ENCODE results near the gene R3HDM2. TPM values are rescaled to one million over a fixed set of nuclear protein-coding genes. Genes with fewer than 3 reads are reported as not detected.

The R3HDM2 gene
- total and polyA plus RNA-seq, 2 of the 13 experiments (the other 11 are each of a cell fraction or from before 2014, with no cell fraction given), result 11.1 to 23.5 TPM

- TF ChIP-seq JARID2 (CRISPR knock-in tag; IDR thresholded peaks at IDR 0.05; ENCODE audit: insufficient replicate concordance) (no peak), ZNF850 (CRISPR knock-in tag; conservative IDR thresholded peaks at IDR 0.05) (no peak), ZNF230 (CRISPR knock-in tag; IDR thresholded peaks at IDR 0.05) (no peak; the same call in none of the 2 replicates), MEF2D (CRISPR knock-in tag; IDR thresholded peaks at IDR 0.05) (peak; percentile 70; the same call in 1 of the 2 replicates), PHF20 (CRISPR knock-in tag; IDR thresholded peaks at IDR 0.05) (peak; percentile 51; the same call in 1 of the 2 replicates), NPAS2 (CRISPR knock-in tag; IDR thresholded peaks at IDR 0.05; ENCODE audit: borderline replicate concordance) (no peak), ZNF607 (CRISPR knock-in tag; IDR thresholded peaks at IDR 0.05; ENCODE audit: borderline replicate concordance) (peak; percentile 75; the same call in 1 of the 2 replicates), NKX3-1 (CRISPR knock-in tag; IDR thresholded peaks at IDR 0.05) (0 out of 2 replicates have a peak, but pooled peaks have one; percentile 24), NFKBIZ (CRISPR knock-in tag; IDR thresholded peaks at IDR 0.05) (0 out of 2 replicates have a peak, but pooled peaks have one; percentile 39), STAG1 (CRISPR knock-in tag; IDR thresholded peaks at IDR 0.05) (no peak), ZSCAN20 (CRISPR knock-in tag; IDR thresholded peaks at IDR 0.05; ENCODE audit: borderline replicate concordance) (no peak), PHF8 (CRISPR knock-in tag; IDR thresholded peaks at IDR 0.05) (peak; percentile 61), ZNF33B (CRISPR knock-in tag; IDR thresholded peaks at IDR 0.05) (no peak), ZNF30 (CRISPR knock-in tag; IDR thresholded peaks at IDR 0.05) (no peak), ZNF10 (CRISPR knock-in tag; IDR thresholded peaks at IDR 0.05; ENCODE audit: borderline replicate concordance, low read depth) (no peak), ZNF776 (CRISPR knock-in tag; IDR thresholded peaks at IDR 0.05) (no peak)
- TF ChIP-seq, protein P1, sequence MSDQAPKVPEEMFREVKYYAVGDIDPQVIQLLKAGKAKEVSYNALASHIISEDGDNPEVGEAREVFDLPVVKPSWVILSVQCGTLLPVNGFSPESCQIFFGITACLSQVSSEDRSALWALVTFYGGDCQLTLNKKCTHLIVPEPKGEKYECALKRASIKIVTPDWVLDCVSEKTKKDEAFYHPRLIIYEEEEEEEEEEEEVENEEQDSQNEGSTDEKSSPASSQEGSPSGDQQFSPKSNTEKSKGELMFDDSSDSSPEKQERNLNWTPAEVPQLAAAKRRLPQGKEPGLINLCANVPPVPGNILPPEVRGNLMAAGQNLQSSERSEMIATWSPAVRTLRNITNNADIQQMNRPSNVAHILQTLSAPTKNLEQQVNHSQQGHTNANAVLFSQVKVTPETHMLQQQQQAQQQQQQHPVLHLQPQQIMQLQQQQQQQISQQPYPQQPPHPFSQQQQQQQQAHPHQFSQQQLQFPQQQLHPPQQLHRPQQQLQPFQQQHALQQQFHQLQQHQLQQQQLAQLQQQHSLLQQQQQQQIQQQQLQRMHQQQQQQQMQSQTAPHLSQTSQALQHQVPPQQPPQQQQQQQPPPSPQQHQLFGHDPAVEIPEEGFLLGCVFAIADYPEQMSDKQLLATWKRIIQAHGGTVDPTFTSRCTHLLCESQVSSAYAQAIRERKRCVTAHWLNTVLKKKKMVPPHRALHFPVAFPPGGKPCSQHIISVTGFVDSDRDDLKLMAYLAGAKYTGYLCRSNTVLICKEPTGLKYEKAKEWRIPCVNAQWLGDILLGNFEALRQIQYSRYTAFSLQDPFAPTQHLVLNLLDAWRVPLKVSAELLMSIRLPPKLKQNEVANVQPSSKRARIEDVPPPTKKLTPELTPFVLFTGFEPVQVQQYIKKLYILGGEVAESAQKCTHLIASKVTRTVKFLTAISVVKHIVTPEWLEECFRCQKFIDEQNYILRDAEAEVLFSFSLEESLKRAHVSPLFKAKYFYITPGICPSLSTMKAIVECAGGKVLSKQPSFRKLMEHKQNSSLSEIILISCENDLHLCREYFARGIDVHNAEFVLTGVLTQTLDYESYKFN (CRISPR knock-in tag; conservative IDR thresholded peaks at IDR 0.05), result no peak
- TF ChIP-seq, protein P2, sequence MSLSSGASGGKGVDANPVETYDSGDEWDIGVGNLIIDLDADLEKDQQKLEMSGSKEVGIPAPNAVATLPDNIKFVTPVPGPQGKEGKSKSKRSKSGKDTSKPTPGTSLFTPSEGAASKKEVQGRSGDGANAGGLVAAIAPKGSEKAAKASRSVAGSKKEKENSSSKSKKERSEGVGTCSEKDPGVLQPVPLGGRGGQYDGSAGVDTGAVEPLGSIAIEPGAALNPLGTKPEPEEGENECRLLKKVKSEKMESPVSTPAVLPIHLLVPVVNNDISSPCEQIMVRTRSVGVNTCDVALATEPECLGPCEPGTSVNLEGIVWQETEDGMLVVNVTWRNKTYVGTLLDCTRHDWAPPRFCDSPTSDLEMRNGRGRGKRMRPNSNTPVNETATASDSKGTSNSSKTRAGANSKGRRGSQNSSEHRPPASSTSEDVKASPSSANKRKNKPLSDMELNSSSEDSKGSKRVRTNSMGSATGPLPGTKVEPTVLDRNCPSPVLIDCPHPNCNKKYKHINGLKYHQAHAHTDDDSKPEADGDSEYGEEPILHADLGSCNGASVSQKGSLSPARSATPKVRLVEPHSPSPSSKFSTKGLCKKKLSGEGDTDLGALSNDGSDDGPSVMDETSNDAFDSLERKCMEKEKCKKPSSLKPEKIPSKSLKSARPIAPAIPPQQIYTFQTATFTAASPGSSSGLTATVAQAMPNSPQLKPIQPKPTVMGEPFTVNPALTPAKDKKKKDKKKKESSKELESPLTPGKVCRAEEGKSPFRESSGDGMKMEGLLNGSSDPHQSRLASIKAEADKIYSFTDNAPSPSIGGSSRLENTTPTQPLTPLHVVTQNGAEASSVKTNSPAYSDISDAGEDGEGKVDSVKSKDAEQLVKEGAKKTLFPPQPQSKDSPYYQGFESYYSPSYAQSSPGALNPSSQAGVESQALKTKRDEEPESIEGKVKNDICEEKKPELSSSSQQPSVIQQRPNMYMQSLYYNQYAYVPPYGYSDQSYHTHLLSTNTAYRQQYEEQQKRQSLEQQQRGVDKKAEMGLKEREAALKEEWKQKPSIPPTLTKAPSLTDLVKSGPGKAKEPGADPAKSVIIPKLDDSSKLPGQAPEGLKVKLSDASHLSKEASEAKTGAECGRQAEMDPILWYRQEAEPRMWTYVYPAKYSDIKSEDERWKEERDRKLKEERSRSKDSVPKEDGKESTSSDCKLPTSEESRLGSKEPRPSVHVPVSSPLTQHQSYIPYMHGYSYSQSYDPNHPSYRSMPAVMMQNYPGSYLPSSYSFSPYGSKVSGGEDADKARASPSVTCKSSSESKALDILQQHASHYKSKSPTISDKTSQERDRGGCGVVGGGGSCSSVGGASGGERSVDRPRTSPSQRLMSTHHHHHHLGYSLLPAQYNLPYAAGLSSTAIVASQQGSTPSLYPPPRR (CRISPR knock-in tag; IDR thresholded peaks at IDR 0.05; ENCODE audit: borderline replicate concordance), result no peak; the same call in 1 of the 2 replicates
- TF ChIP-seq, protein P3, sequence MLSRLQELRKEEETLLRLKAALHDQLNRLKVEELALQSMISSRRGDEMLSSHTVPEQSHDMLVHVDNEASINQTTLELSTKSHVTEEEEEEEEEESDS (CRISPR knock-in tag; IDR thresholded peaks at IDR 0.05; ENCODE audit: borderline replicate concordance), result no peak
These were observed 201.0 kb downstream of the R3HDM2 start, which contains the start of gene SHMT2 (continued) for GRCh38 chr12:57229634-57230380.
